HL-60 (cell line): Measurements from ENCODE around the gene ADAMTS7.

Source experiments
- CTCF ChIP-seq: IDR thresholded peaks from one replicate; pipeline ENCODE4 v1.5.1; 2011; ENCODE audit warnings: low read length, control low read depth, inconsistent platforms; ENCODE audit not compliant: insufficient read depth
- GABPA ChIP-seq: IDR thresholded peaks from 2 replicates; pipeline ENCODE4 v1.6.1; 2012; ENCODE audit warnings: low read depth
- POLR2AphosphoS5 ChIP-seq: IDR thresholded peaks from 2 replicates; pipeline ENCODE4 v1.6.1; 2012; ENCODE audit warnings: low read depth
- REST ChIP-seq: IDR thresholded peaks from 2 replicates; pipeline ENCODE4 v1.6.1; 2012; ENCODE audit warnings: low read depth; ENCODE audit not compliant: insufficient replicate concordance
- SPI1 ChIP-seq: IDR thresholded peaks from 2 replicates; pipeline ENCODE4 v1.6.1; 2012; ENCODE audit warnings: low read depth, mild to moderate bottlenecking, borderline replicate concordance

- TF ChIP-seq CTCF: no peak
- TF ChIP-seq POLR2AphosphoS5: no peak
- no peak for TF ChIP-seq SPI1
- TF ChIP-seq GABPA: no peak
- TF ChIP-seq REST: no peak
These were observed 47.4 kb downstream of the ADAMTS7 start for GRCh38 chr15:78763796-78764241.
